DMS 273 (cell line): Measurements from ENCODE around the gene ATF7.

Experiments used
- DNase-seq: peaks from one replicate; lab custom pipeline; 2025; ENCODE audit not compliant: unreplicated experiment; lab: John Stamatoyannopoulos, UW

ATF7 gene

GRCh38 chr12:53532021-53532420 is 94.2 kb downstream of the ATF7 start:
- peak; percentile 89 for DNase-seq

- no peak for DNase-seq
Observed at GRCh38 chr12:53530920-53531319, 95.3 kb downstream of the ATF7 start.

- DNase-seq: peak; percentile 84
Observed at GRCh38 chr12:53530061-53530460, 96.1 kb downstream of the ATF7 start.

GRCh38 chr12:53524476-53524875 is 101.7 kb downstream of the ATF7 start:
- DNase-seq: no peak

GRCh38 chr12:53523131-53523530 is 103.1 kb downstream of the ATF7 start:
- no peak for DNase-seq

- DNase-seq: no peak
Observed at GRCh38 chr12:53518381-53518780, 107.8 kb downstream of the ATF7 start.

GRCh38 chr12:53516758-53517455 is 109.3 kb downstream of the ATF7 start:
- no peak for DNase-seq

GRCh38 chr12:53515291-53515680 is 110.9 kb downstream of the ATF7 start:
- no peak for DNase-seq

- peak; percentile 74 for DNase-seq
Observed at GRCh38 chr12:53514628-53515290, 111.4 kb downstream of the ATF7 start.

- no peak for DNase-seq
Observed at GRCh38 chr12:53513712-53514410, 112.3 kb downstream of the ATF7 start.

GRCh38 chr12:53510181-53510812 is 115.9 kb downstream of the ATF7 start:
- DNase-seq: no peak

- DNase-seq: peak; percentile 87
Observed at GRCh38 chr12:53508534-53509170, 117.5 kb downstream of the ATF7 start.

GRCh38 chr12:53507603-53507885 is 118.6 kb downstream of the ATF7 start:
- no peak for DNase-seq

- DNase-seq: no peak
Observed at GRCh38 chr12:53506881-53507602, 119.1 kb downstream of the ATF7 start, which contains the start of gene NPFF. TSS of gene NPFF (minus strand) at chr12:53507484. CDS start at chr12:53507474, 10 bp downstream.

GRCh38 chr12:53506450-53506785 is 119.8 kb downstream of the ATF7 start:
- DNase-seq: no peak

GRCh38 chr12:53505555-53506449 is 120.4 kb downstream of the ATF7 start:
- no peak for DNase-seq

GRCh38 chr12:53505086-53505485 is 121.1 kb downstream of the ATF7 start:
- no peak for DNase-seq

GRCh38 chr12:53504004-53504920 is 121.9 kb downstream of the ATF7 start:
- no peak for DNase-seq
